HFFc6 (cell line): Measurements from ENCODE around the gene AMTN. TPM values are rescaled to one million over a fixed set of nuclear protein-coding genes. Genes with fewer than 3 reads are reported as not detected.
"Not testable (repeated sequence)": the region's sequence is repeated elsewhere in the genome, so short reads cannot be mapped to it uniquely, and the experiment has no call there.

Experiments used
- DNase-seq: peaks from one replicate; pipeline ENCODE4 v3.0.0-alpha.2; 2018
- H3K27ac Mint-ChIP-seq: 2 replicates; pipeline ENCODE4 v1.8.0; 2020; ENCODE audit warnings: mild to moderate bottlenecking, mixed read lengths
- H3K27me3 Mint-ChIP-seq: 2 replicates; pipeline ENCODE4 v1.8.0; 2021; ENCODE audit warnings: mild to moderate bottlenecking, moderate library complexity, mixed read lengths; ENCODE audit not compliant: insufficient read depth
- H3K36me3 Mint-ChIP-seq: 2 replicates; pipeline ENCODE4 v1.8.0; 2021; ENCODE audit warnings: low read depth, mixed read lengths
- H3K4me1 Mint-ChIP-seq: 2 replicates; pipeline ENCODE4 v1.8.0; 2020; ENCODE audit warnings: low read depth, mixed read lengths
- H3K4me3 Mint-ChIP-seq: 2 replicates; pipeline ENCODE4 v1.8.0; 2020; ENCODE audit warnings: mild to moderate bottlenecking, moderate library complexity, mixed read lengths
- H3K9me3 Mint-ChIP-seq: 2 replicates; pipeline ENCODE4 v1.8.0; 2020; ENCODE audit warnings: mild to moderate bottlenecking, mixed read lengths
- total RNA-seq, 6 experiments: library from RNA; stranded (reverse); fragmentation: NEBNext Ultra II Directional; extraction: Animal tissue kit (Norgen Biotek cat#: 25700); gene quantifications; 2 replicates in 1 of 6; 3 replicates in 5 of 6; pipeline ENCODE4 v1.2.3, GENCODE V29; 2021
- TF ChIP-seq, protein P1 (sequence below): fragments of 200-600 bp; sonication (generic); IDR thresholded peaks from 2 replicates; pipeline ENCODE4 v1.5.0; 2021; ENCODE audit warnings: antibody characterized with exemption, mild to moderate bottlenecking

Gene AMTN
- total RNA-seq, 6 experiments from 2014 or later = not detected

DNA sequence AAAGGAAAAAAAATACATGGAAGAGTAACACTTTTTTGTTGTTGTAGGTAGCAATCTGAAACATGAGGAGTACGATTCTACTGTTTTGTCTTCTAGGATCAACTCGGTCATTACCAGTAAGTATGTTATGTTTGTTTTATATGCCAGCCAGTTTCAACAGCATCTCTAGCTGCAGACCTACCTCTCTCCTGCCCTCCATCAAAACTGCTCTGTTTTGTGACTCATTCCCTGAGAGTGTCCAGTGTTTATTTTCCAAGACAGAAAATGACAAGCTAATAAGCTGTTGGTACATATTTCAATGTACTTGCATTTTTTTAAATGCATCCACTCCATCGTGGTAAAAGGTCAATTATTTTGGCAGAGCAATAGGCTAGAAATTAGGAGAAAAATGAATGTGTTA lies 347 bp downstream of the AMTN start:
- Mint-ChIP-seq H3K4me3 (no peak overlapping the region), H3K4me1 (no peaks in the 10 kb centered on the region), H3K9me3 (no peaks in the 10 kb centered on the region), H3K27me3 (peaks cover 2% of the 10 kb centered on the region; the same call in 1 of the 2 replicates), H3K36me3 (no peaks in the 10 kb centered on the region), H3K27ac (no peak overlapping the region)
- no peak for DNase-seq
- TF ChIP-seq, protein P1, sequence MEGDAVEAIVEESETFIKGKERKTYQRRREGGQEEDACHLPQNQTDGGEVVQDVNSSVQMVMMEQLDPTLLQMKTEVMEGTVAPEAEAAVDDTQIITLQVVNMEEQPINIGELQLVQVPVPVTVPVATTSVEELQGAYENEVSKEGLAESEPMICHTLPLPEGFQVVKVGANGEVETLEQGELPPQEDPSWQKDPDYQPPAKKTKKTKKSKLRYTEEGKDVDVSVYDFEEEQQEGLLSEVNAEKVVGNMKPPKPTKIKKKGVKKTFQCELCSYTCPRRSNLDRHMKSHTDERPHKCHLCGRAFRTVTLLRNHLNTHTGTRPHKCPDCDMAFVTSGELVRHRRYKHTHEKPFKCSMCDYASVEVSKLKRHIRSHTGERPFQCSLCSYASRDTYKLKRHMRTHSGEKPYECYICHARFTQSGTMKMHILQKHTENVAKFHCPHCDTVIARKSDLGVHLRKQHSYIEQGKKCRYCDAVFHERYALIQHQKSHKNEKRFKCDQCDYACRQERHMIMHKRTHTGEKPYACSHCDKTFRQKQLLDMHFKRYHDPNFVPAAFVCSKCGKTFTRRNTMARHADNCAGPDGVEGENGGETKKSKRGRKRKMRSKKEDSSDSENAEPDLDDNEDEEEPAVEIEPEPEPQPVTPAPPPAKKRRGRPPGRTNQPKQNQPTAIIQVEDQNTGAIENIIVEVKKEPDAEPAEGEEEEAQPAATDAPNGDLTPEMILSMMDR = no peak

DNA sequence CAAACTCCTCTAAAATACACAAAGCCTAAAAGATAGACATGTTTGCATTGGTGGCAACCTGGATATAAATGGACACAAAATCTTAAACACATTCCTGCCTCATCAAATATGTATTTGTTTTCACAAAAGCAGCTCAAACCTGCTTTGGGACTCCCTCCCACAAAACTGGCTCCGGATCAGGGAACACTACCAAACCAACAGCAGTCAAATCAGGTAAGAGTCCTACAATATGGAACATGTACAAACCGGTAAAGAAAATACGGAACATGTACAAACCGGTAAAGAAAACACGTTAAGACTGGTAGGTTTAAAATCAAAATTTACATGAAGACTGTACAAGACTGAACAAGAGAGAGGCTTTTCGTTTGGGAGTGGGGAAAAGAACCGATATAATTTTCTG lies 4.3 kb downstream of the AMTN start:
- TF ChIP-seq, protein P1 = no peak
- DNase-seq = no peak
- no peaks in the 10 kb centered on the region for H3K4me1 Mint-ChIP-seq
- H3K27me3 Mint-ChIP-seq = peaks cover 2% of the 10 kb centered on the region
- H3K9me3 Mint-ChIP-seq = no peaks in the 10 kb centered on the region
- no peak overlapping the region for H3K27ac Mint-ChIP-seq
- no peak overlapping the region for H3K4me3 Mint-ChIP-seq
- no peaks in the 10 kb centered on the region for H3K36me3 Mint-ChIP-seq

DNA sequence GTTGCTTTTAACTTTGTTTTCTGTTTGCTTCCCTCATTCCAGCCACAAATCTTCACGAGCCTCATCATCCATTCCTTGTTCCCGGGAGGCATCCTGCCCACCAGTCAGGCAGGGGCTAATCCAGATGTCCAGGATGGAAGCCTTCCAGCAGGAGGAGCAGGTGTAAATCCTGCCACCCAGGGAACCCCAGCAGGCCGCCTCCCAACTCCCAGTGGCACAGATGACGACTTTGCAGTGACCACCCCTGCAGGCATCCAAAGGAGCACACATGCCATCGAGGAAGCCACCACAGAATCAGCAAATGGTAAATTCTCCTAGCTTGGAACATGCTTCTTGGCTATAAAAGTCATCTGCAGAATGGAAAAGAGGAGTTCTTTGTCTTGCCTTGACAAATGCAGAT lies 12.6 kb downstream of the AMTN start:
- Mint-ChIP-seq H3K36me3 (no peaks in the 10 kb centered on the region), H3K27me3 (no peaks in the 10 kb centered on the region; the same call in 1 of the 2 replicates), H3K27ac (no peak overlapping the region), H3K4me1 (no peaks in the 10 kb centered on the region), H3K4me3 (no peak overlapping the region), H3K9me3 (no peaks in the 10 kb centered on the region)
- DNase-seq = no peak
- TF ChIP-seq, protein P1 = no peak

DNA sequence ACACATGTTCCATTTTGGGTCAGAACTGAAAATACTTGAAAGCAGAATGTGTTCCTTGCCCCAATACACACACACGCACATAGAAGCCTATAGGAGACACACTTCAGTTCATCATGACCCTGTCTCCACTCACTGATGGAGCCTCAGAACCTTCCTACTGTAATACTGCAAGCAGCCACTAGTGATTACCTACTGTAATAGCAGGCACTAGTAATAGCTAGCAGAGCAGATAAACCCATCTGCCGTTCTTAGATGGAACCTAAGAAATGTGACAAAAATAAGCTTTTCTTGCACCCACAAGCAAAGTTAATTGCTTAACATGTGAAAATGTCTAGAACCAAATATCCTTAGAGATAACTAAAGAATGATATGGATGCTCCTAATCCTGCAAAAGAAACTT lies 13.6 kb downstream of the AMTN start:
- no peaks in the 10 kb centered on the region; the same call in 1 of the 2 replicates for H3K27me3 Mint-ChIP-seq
- H3K36me3 Mint-ChIP-seq = no peaks in the 10 kb centered on the region
- H3K27ac Mint-ChIP-seq = no peak overlapping the region
- no peaks in the 10 kb centered on the region for H3K4me1 Mint-ChIP-seq
- no peaks in the 10 kb centered on the region for H3K9me3 Mint-ChIP-seq
- TF ChIP-seq, protein P1 = peak; percentile 41
- no peak overlapping the region for H3K4me3 Mint-ChIP-seq
- no peak for DNase-seq

DNA sequence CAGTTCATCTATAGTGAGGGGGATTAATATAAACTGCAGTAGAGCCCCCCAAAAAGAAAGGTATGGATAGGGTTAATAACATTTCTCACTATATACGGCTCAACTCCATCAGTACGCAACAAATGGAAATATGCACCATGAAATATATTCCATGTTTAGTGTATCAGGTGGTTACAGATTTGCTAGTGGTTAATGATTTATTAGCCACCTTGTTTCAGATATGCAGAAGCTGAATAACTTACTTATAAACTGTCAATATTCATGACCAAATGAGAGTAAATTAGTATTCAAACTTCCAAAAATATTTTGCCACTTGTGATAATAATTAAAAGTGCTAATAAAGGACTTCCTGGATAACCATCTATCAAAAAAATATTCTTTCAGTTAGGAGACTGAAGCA lies 14.8 kb downstream of the AMTN start:
- Mint-ChIP-seq H3K27ac (no peak overlapping the region), H3K9me3 (no peaks in the 10 kb centered on the region), H3K36me3 (no peaks in the 10 kb centered on the region), H3K4me1 (no peaks in the 10 kb centered on the region), H3K27me3 (no peaks in the 10 kb centered on the region; the same call in 1 of the 2 replicates), H3K4me3 (no peak overlapping the region)
- DNase-seq = no peak
- TF ChIP-seq, protein P1 = no peak

DNA sequence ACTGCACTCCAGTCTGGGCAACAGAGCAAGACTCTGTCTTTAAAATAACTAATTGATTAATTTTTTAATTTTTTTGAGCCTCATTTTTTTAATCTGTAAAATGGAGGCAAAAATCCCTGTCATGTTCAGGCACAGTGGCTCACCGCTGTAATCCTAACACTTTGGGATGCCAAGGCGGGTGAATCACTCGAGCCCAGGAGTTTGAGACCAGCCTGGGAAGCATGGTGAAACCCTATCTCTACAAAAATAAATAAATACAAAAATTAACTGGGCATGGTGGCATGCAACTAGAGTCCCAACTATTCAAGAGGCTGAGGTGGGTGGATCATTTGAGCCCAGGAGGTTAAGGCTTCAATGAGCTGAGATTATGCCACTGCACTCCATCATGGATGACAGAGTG lies 15.4 kb downstream of the AMTN start:
- H3K36me3 Mint-ChIP-seq = no peaks in the 10 kb centered on the region
- no peaks in the 10 kb centered on the region; the same call in 1 of the 2 replicates for H3K27me3 Mint-ChIP-seq
- H3K27ac Mint-ChIP-seq = no peak overlapping the region
- no peaks in the 10 kb centered on the region for H3K9me3 Mint-ChIP-seq
- TF ChIP-seq, protein P1 = no peak
- H3K4me1 Mint-ChIP-seq = no peaks in the 10 kb centered on the region
- no peak for DNase-seq
- H3K4me3 Mint-ChIP-seq = no peak overlapping the region

DNA sequence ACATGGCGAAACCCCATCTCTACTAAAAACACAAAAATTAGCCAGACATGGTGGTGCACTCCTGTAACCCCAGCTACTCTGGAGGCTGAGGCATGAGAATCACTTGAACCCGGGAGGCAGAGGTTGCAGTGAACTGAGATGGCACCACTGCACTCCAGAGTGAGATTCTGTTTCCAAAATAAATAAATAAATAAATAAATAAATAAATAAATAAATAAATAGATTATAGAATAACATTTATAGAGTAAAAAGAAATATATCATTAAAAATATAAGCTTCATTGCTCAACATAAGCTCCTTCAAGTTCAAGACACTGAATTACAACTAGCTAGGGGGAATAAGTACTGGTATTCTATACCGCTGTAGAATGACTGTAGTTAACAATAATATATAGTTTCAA lies 16.5 kb downstream of the AMTN start:
- not testable (repeated sequence) for H3K36me3 Mint-ChIP-seq, H3K4me3 Mint-ChIP-seq, H3K9me3 Mint-ChIP-seq, DNase-seq, H3K27ac Mint-ChIP-seq, H3K27me3 Mint-ChIP-seq, H3K4me1 Mint-ChIP-seq
